COLO829 (cell line): Measurements from ENCODE around the gene TEC.
"Not testable (repeated sequence)": the region's sequence is repeated elsewhere in the genome, so short reads cannot be mapped to it uniquely, and the experiment has no call there.

Experiments
- DNase-seq: peaks from one replicate; pipeline ENCODE4 v3.0.0; 2012; ENCODE audit warnings: low spot score

TEC gene

GRCh38 chr4:48195853-48196252 lies 73.8 kb downstream of the TEC start:
- DNase-seq: no peak

GRCh38 chr4:48195374-48195773 lies 74.3 kb downstream of the TEC start:
- DNase-seq: no peak

GRCh38 chr4:48194971-48195370 lies 74.7 kb downstream of the TEC start:
- no peak for DNase-seq

- DNase-seq: no peak
Observed at GRCh38 chr4:48193921-48194468, 75.6 kb downstream of the TEC start.

- DNase-seq: no peak
Observed at GRCh38 chr4:48193096-48193836, 76.4 kb downstream of the TEC start.

GRCh38 chr4:48191758-48192157 lies 77.9 kb downstream of the TEC start:
- DNase-seq: no peak

- no peak for DNase-seq
Observed at GRCh38 chr4:48190839-48191238, 78.8 kb downstream of the TEC start.

GRCh38 chr4:48189731-48190130 lies 79.9 kb downstream of the TEC start:
- DNase-seq: no peak

GRCh38 chr4:48188390-48188789 lies 81.2 kb downstream of the TEC start:
- no peak for DNase-seq

GRCh38 chr4:48187813-48188212 lies 81.8 kb downstream of the TEC start:
- no peak for DNase-seq

GRCh38 chr4:48187066-48187465 lies 82.6 kb downstream of the TEC start:
- not testable (repeated sequence) for DNase-seq

- not testable (repeated sequence) for DNase-seq
Observed at GRCh38 chr4:48186394-48186793, 83.2 kb downstream of the TEC start.

GRCh38 chr4:48184882-48185281 lies 84.8 kb downstream of the TEC start:
- no peak for DNase-seq

- no peak for DNase-seq
Observed at GRCh38 chr4:48180234-48180633, 89.4 kb downstream of the TEC start.

GRCh38 chr4:48178931-48179330 lies 90.7 kb downstream of the TEC start:
- no peak for DNase-seq

GRCh38 chr4:48175806-48176205 lies 93.8 kb downstream of the TEC start:
- DNase-seq: no peak

- DNase-seq: no peak
Observed at GRCh38 chr4:48175328-48175727, 94.3 kb downstream of the TEC start.

GRCh38 chr4:48173056-48173991 lies 96.3 kb downstream of the TEC start:
- no peak for DNase-seq

- no peak for DNase-seq
Observed at GRCh38 chr4:48172651-48173050, 97.0 kb downstream of the TEC start.

GRCh38 chr4:48169636-48170035 lies 100.0 kb downstream of the TEC start:
- no peak for DNase-seq

- no peak for DNase-seq
Observed at GRCh38 chr4:48167538-48168263, 101.9 kb downstream of the TEC start.

- DNase-seq: not testable (repeated sequence)
Observed at GRCh38 chr4:48164561-48164960, 105.1 kb downstream of the TEC start.
